HG03135 (cell line): ENCODE data around the gene TXNDC11.

ENCODE experiments used
- ATAC-seq: cut with Tn5 transposase; IDR thresholded peaks from one replicate; pipeline ENCODE4 v1.9.1; 2021; ENCODE audit warnings: mild to moderate bottlenecking, moderate library complexity; ENCODE audit not compliant: unreplicated experiment

The TXNDC11 gene

DNA sequence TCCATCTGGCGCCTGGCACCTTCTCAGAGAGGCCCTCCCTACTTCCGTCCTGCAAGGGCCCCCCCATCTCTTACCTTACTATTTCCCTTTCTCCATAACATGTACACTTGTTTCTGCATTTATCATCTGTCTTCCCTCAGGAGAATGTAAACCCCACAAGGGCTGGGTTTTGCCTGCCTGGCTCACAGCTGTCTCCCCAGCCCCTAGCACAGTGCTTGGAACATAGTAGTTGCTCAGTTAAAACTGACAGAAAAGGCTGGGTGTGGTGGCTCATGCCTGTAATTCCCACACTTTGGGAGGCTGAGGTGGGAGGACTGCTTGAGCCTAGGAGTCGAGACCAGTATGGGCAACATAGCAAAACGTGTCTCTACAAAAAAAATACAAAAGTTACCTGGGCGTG, 80.1 kb downstream of the TXNDC11 start:
- ATAC-seq, result no peak

- no peak for ATAC-seq
Measured at GRCh38 chr16:11660565-11660964, 82.1 kb downstream of the TXNDC11 start.

- ATAC-seq, result no peak
Measured at GRCh38 chr16:11658896-11659708, 83.6 kb downstream of the TXNDC11 start.

- ATAC-seq, result no peak
Measured at GRCh38 chr16:11657556-11657955, 85.1 kb downstream of the TXNDC11 start.

DNA sequence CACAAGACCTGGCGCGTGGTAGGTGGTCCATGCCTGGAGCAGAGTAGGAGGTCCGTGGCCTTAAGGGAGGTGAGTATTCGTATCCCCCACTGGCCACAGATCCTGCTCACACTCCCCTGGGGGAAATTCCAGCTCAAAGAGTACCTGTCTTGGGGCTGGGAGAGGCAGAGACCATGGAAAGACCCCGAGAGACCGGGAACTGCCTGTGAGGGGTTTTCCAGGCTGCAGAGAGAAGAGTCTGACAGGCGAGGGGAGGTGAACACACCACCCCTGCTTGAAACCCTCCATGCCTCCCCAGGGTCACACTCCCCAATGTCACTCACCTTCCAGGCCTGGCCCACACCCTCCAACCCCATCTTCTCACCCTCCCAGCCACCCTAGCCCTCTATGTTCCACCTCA, 87.0 kb downstream of the TXNDC11 start:
- no peak for ATAC-seq

DNA sequence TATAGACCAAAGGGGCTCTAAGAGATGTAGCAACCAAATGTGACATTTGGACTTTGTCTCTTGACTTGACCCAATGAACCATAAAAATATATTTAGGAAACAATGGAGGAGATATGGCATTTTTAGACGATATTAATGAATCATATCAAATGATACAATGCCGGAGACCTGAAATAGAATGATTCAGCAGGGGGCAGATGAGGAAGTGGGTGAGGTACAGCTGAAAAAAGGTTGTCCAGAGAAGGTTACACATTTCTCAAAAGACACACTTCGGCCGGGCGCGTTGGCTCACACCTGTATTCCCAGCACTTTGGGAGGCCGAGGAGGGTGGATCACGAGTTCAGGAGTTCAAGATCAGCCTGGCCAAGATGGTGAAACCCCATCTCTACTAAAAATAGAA, 90.9 kb downstream of the TXNDC11 start:
- ATAC-seq, result no peak

DNA sequence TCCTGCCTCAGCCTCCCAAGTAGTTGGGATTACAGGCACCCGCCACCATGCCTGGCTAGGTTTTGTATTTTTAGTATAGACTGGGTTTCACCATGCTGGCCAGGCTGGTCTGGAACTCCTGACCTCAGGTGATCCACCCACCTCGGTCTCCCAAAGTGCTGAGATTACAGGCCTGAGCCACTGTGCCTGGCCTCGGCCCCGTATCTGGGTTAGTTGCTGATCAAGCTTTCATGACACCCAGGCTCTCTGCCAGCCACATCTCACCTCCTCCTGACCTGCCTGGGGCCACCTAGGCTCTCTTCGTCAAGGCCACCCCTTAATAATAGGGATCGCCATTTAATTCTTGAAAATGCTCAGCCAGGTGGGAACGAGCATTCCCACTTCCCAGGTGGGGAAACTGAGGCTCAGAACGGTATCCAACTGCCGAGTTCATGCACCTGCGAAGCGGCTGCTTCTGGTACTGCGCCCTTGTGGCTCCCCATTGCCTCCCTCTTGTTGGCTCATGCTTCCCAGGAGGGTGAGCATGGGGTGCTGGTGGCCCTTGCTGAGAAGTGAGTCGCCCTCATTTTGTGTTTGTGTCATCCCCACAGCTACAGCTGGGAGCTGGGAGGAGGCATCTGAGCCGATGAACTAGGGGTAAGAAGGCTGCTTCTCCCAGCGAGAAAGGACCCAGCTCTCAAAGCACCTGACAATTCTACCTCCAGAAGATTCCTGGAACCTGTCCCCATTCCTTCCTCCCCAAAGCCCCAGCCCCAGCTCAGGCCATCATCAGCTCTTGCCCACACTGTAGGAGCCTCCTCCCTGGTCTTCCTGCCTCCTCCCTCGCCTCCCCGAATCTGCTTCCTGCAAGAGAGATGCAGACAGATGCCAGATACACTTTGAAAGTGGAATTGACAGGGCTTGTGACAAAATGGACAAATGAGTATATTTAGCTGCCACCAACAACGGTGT, 91.7 kb downstream of the TXNDC11 start:
- no peak for ATAC-seq

- no peak for ATAC-seq
Measured at GRCh38 chr16:11649276-11649675, 93.4 kb downstream of the TXNDC11 start.

GRCh38 chr16:11642765-11643116, 99.9 kb downstream of the TXNDC11 start:
- ATAC-seq, result no peak

DNA sequence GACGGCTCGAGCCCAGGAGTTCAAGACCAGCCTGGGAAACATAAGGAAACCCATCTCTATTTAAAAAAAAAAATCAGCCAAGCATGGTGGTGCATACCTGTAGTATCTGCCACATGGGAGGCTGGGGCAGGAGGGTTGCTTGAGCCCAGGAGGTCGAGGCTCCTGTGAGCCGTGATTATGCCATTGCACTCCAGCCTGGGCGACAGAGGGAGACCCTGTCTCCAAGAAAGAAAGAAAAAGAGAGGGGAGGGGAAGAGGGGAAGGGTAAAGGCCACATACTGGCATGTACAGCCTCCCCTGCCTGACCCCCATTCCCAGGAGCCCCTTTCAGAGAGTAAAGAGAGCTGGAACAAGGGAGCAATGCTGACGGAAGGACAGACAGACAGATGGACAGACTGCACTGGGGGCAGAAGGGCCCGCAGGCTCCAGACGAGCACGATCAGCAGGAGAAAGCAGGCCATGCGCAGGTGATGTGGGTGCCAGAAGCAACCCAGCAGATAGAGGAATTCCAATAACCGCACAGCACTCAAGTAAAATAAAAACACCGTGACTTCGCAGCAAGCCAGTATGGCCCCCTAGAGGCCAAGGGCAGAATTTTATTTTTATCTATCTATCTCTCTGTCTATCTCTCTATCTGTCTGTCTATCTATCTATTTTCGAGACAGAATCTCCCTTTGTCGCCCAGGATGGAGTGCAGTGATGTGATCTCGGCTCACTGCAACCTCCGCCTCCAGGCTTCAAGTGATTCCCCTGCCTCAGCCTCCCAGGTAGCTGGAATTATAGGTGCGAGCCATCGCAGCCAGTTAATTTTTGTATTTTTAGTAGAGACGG, 101.5 kb downstream of the TXNDC11 start:
- ATAC-seq, result no peak

DNA sequence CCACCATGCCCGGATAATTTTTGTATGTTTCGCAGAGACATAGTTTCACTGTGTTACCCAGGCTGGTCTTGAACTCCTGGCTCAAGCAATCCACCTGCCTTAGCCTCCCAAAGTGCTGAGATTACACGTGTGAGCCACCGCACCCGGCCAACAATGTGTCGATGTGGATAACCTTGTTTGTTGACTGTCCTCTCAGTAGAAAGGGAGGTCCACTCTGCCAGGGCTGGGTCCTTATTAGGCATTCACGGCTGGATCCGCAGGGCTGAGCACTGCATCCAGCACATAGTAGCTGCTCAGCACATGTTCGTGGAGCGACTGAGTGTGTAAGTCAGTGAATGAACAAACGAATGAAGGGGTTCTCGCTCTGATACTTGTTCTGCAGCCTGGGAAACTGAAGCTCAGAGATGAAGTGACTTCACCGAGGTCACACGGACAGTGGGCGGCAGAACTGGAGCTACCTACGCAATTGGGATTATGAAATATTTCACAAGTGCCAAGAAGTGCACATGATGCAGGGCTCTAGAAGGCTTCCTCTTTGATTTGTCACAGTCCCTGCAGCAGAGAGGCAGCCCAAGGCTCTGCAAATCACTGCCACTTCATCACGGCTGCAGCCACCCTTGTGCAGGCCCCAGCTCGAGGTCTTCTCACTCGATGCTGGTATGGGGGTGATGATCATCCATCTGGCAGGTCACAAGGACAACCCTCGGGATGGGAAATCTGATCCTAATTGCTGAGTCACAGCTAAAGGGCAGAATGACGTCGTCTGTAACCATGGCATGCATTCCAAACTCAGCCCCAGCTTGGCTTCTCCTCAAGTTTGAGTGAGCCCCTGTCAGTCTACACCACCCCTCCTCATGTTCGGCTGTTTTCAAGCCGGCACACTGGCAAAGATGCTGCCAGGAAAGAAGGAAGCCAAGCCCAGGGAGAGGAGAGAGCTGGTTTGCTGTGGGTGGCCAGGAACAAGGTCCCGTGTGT, 102.4 kb downstream of the TXNDC11 start:
- no peak for ATAC-seq

GRCh38 chr16:11639008-11639562, 103.6 kb downstream of the TXNDC11 start:
- no peak for ATAC-seq

DNA sequence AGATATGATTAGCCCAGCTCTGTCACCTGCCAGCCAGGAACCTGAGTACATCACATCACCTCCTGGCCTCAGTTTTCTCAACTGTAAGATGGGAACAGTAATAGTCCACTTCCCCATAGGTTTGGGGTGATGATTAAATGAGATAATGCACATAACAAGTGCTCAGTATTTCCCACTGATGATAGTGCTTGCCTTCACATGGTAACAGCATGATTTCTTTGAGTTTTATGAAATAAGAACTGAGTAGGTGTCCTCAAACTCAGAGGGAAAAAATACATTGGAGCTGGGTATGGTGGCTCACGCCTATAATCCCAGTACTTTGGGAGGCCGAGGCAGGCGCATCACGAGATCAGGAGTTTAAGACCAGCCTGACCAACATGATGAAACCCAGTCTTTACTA, 104.5 kb downstream of the TXNDC11 start:
- ATAC-seq, result no peak

DNA sequence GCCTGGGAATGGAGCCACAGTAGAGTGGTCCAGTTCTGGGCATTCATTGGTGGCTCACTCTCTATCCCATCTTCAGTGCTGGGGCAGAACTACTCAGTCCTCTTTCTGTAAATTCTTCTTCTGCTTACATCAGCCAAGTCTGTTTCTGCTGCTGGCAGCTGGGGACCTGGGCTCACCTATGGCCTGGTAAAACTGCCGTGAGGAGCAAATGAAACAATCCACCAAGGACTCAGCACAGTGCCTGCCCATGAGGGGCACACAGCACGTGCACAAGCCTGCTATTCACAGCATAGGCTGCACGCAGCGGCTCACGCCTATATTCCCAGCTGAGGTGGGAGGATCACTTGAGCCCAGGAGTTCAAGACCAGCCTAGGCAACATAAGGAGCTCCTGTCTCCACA, 105.3 kb downstream of the TXNDC11 start:
- no peak for ATAC-seq

DNA sequence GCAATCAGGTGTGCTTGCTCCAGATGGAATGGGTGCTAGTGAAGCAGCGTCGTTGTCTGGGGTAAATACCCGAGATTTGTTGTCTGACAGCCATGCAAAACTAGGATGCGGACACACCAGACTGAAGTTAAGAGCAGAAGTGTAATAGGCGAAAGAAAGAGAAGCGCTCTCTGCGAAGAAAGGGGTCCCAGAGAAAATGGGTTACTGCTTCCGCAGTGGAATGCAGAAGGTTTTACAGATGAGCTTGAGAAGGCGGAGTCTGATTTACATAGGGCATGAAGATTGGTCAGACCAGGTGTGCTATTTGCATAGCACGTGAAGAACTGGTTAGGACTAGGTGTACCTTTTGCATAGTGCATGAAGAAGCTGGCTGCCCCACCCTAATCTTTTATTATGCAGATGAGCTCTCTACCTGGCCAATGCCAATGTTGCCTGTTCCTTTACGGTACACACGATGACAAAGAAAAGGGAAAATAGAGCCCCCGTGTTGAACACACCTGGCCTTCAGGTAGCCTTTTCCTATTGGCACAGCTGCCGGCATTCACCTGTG, 106.4 kb downstream of the TXNDC11 start:
- ATAC-seq, result no peak

DNA sequence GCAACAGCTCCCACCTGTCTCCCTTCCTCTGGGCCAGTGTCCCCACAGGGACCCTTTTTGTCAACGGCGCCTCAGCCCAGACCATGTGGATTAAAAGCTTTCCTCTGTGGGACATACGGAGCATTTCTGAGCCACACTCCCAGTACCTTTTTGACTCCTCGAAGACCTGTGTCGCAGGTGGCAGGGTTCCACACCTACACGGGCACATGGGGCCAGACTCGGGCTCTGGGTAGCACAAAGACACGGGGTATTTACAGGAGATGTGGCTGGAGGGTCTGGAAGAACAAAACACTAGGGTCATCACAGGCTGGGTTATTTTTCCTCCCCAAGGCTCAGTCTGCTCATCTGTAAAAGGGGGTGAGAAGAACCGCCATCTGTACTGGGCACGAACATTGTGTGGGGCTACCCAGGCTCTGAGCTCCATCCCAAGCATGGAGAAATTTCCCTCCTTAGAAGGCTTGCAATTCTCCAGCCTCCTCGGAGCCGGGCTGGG, 106.9 kb downstream of the TXNDC11 start:
- ATAC-seq, result no peak

GRCh38 chr16:11635113-11635652, 107.5 kb downstream of the TXNDC11 start:
- ATAC-seq, result no peak

GRCh38 chr16:11634312-11634711, 108.3 kb downstream of the TXNDC11 start:
- ATAC-seq, result no peak

DNA sequence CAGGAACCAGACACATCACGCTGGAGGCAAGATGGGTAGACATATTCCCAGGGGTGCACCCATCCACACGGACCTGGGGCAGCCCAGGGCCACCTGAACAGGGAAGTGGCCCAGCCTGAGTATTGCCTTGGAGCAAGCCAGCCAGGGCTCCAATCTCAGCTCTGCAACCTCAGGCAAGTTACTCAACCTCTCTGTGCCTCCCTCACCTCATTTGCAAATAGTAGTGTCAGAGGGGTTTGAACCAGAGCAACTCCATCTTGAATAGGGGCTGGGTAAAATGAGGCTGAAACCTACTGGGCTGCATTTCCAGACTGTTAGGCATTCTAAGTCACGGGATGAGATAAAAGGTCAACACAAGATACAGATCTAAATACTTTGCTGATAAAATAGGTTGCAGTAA, 109.5 kb downstream of the TXNDC11 start:
- no peak for ATAC-seq
